Muscle of leg (tissue), 9 donors: Measurements from ENCODE around the gene ITGA3. TPM values are rescaled to one million over a fixed set of nuclear protein-coding genes. Genes with fewer than 3 reads are reported as not detected.

Source experiments
- polyA plus RNA-seq, 8 donors: library from polyadenylated mRNA; unstranded; fragments of 120-200 nt; gene quantifications; one replicate each; pipeline versions ENCODE4 v1.2.1 to v1.2.3, GENCODE V29; 2013; ENCODE audit warnings: inconsistent platforms in 1 of 8, low replicate concordance in 1 of 8; ENCODE audit not compliant: insufficient read length in 8 of 8, insufficient read depth in 1 of 8
- total RNA-seq: library from RNA; stranded (reverse); fragments of 120-200 nt; gene quantifications from one replicate; pipeline ENCODE4 v1.2.4, GENCODE V29; 2013

The ITGA3 gene
- total and polyA plus RNA-seq, 9 donors, result 14.8 to 31.8 (median 24.8) TPM

Other genes with a start within 250 kb of the ITGA3 start
- 0.75 TPM for gene TAC4, start 208.0 kb upstream of the ITGA3 start, total RNA-seq
- 1 to 10 TPM in 7 of 8 donors, under 1 TPM in 1; 0.95 to 1.8 (median 1.2) TPM for gene TAC4, start 208.0 kb upstream of the ITGA3 start, polyA plus RNA-seq
- gene DLX4, start 86.9 kb upstream of the ITGA3 start, total RNA-seq, result 0.13 TPM
- under 1 TPM; 0.09 to 0.57 (median 0.27) TPM for gene DLX4, start 86.9 kb upstream of the ITGA3 start, polyA plus RNA-seq
- gene DLX3, start 60.9 kb upstream of the ITGA3 start, total RNA-seq, result not detected
- gene DLX3, start 60.9 kb upstream of the ITGA3 start, polyA plus RNA-seq, result 1 to 10 TPM in 1 of 8 donors, under 1 TPM in 4, not detected in 3; 0.06 to 1.1 (median 0.11) TPM
- 22.2 TPM for gene PDK2, start 39.2 kb downstream of the ITGA3 start, total RNA-seq
- gene PDK2, start 39.2 kb downstream of the ITGA3 start, polyA plus RNA-seq, result 10 to 100 TPM; 43.4 to 75.1 (median 60.4) TPM
- 1.5 TPM for gene SAMD14, start 74.0 kb downstream of the ITGA3 start, total RNA-seq
- 10 to 100 TPM in 1 of 8 donors, 1 to 10 TPM in 7; 3.2 to 10.3 (median 5.5) TPM for gene SAMD14, start 74.0 kb downstream of the ITGA3 start, polyA plus RNA-seq
- gene PPP1R9B, start 94.6 kb downstream of the ITGA3 start, total RNA-seq, result 24.7 TPM
- 10 to 100 TPM; 37.0 to 66.1 (median 48.9) TPM for gene PPP1R9B, start 94.6 kb downstream of the ITGA3 start, polyA plus RNA-seq
- gene SGCA, start 109.9 kb downstream of the ITGA3 start, total RNA-seq, result 265 TPM
- gene SGCA, start 109.9 kb downstream of the ITGA3 start, polyA plus RNA-seq, result 100 to 1,000 TPM; 209 to 375 (median 325) TPM
- gene COL1A1, start 145.5 kb downstream of the ITGA3 start, total RNA-seq, result 4,027 TPM
- 1,000 to 10,000 TPM; 2,579 to 9,345 (median 5,633) TPM for gene COL1A1, start 145.5 kb downstream of the ITGA3 start, polyA plus RNA-seq
- gene TMEM92, start 218.4 kb downstream of the ITGA3 start, total RNA-seq, result 0.35 TPM
- 1 to 10 TPM in 7 of 8 donors, under 1 TPM in 1; 0.78 to 3.6 (median 1.4) TPM for gene TMEM92, start 218.4 kb downstream of the ITGA3 start, polyA plus RNA-seq